Testis (tissue), 3 donors: Measurements from ENCODE around the gene PAM16. TPM values are rescaled to one million over a fixed set of nuclear protein-coding genes. Genes with fewer than 3 reads are reported as not detected.

Experiments used
- DNase-seq: peaks from one replicate; pipeline ENCODE4 v3.0.0-alpha.2; 2019
- H3K27ac ChIP-seq, 2 donors: fragments of 200-600 bp; sonication (generic); one replicate each; pipeline ENCODE4 v1.5.1; 2019
- H3K27me3 ChIP-seq: fragments of 200-600 bp; sonication (generic); one replicate; pipeline ENCODE4 v1.5.1; 2019
- H3K36me3 ChIP-seq: fragments of 200-600 bp; sonication (generic); one replicate; pipeline ENCODE4 v1.5.1; 2017; ENCODE audit warnings: low read depth; ENCODE audit errors: missing control alignments
- H3K4me1 ChIP-seq: fragments of 200-600 bp; sonication (generic); one replicate; pipeline ENCODE4 v1.5.1; 2019
- H3K4me3 ChIP-seq, 2 donors: fragments of 200-600 bp; sonication (generic); one replicate each; pipeline ENCODE4 v1.5.1; 2017 to 2019
- H3K9me3 ChIP-seq: fragments of 200-600 bp; sonication (generic); one replicate; pipeline ENCODE4 v1.5.1; 2017
- POLR2A ChIP-seq: fragments of 450-650 bp; IDR thresholded peaks from one replicate; pipeline ENCODE4 v1.6.1; 2017; ENCODE audit warnings: antibody characterized with exemption, mild to moderate bottlenecking, moderate library complexity
- WGBS, 2 donors: methylation state at CpG; one replicate each; pipeline ENCODE4 v1.1.5; 2018; 5-methylcytosine and 5-hydroxymethylcytosine counted together
- intact Hi-C: fragments of 100-400 bp; cut with DNase I; formaldehyde crosslinking; loops from one replicate; pipeline ENCODE4 v1.15.1; 2023; ENCODE audit warnings: low total_unique reads
- polyA plus RNA-seq: library from polyadenylated mRNA; stranded (reverse); fragments of 350-450 nt; fragmentation: Illumina TruSeq; extraction: RNeasy Lipid Tissue Mini Kit (QIAGEN cat#74804); gene quantifications from one replicate; pipeline ENCODE4 v1.2.3, GENCODE V29; 2014; ENCODE audit warnings: low read depth, low replicate concordance; ENCODE audit not compliant: insufficient read depth
- total RNA-seq, 2 donors: library from RNA; depleted of rRNA; stranded (reverse); fragments of >200 nt; gene quantifications; one replicate each; pipeline ENCODE4 v1.2.3, GENCODE V29; 2016
- TF ChIP-seq, protein P1 (sequence below), 3 experiments: fragments of 450-650 bp in 2 of 3; fragments of 200-600 bp in 1 of 3; sonication (generic) in 1 of 3; IDR thresholded peaks; one replicate each; pipeline ENCODE4 v1.5.1; 2016 to 2019; ENCODE audit warnings: antibody characterized with exemption in 3 of 3, mild to moderate bottlenecking in 2 of 3, moderate library complexity in 1 of 3

The PAM16 gene
- total and polyA plus RNA-seq, 3 donors from 2014 or later = 61.8 to 148 (median 126) TPM

DNA sequence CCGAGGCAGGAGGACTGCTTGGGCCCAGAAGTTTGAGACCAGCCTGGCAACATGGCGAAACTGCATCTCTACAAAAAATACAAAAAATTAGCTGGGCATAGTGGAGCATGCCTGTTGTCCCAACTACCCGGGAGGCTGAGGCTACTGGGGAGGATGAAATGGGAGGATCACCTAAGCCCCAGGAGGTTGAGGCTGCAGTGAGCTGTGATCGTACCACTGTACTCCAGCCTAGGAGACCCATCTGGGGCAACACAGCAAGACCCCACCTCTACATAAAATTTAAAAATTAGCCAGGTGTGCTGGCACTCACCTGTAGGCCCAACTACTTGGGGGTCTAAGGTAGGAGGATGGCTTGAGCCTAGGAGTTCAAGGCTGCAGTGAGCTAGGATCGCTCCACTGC, 1.8 kb downstream of the PAM16 start:
- H3K9me3 ChIP-seq = no peaks in the 10 kb centered on the region
- no peak overlapping the region for H3K27ac ChIP-seq
- DNase-seq = no peak
- TF ChIP-seq POLR2A = no peak
- TF ChIP-seq, protein P1, sequence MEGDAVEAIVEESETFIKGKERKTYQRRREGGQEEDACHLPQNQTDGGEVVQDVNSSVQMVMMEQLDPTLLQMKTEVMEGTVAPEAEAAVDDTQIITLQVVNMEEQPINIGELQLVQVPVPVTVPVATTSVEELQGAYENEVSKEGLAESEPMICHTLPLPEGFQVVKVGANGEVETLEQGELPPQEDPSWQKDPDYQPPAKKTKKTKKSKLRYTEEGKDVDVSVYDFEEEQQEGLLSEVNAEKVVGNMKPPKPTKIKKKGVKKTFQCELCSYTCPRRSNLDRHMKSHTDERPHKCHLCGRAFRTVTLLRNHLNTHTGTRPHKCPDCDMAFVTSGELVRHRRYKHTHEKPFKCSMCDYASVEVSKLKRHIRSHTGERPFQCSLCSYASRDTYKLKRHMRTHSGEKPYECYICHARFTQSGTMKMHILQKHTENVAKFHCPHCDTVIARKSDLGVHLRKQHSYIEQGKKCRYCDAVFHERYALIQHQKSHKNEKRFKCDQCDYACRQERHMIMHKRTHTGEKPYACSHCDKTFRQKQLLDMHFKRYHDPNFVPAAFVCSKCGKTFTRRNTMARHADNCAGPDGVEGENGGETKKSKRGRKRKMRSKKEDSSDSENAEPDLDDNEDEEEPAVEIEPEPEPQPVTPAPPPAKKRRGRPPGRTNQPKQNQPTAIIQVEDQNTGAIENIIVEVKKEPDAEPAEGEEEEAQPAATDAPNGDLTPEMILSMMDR (IDR thresholded peaks at IDR 0.05) = no peak
- H3K4me1 ChIP-seq = peaks cover 38% of the 10 kb centered on the region
- H3K27me3 ChIP-seq = no peaks in the 10 kb centered on the region
- no peak overlapping the region for H3K4me3 ChIP-seq
- WGBS, 2 donors = 94% methylated on average over 5 of the region's 5 CpGs
- H3K36me3 ChIP-seq = no peaks in the 10 kb centered on the region
- intact Hi-C loops = no loop called here

DNA sequence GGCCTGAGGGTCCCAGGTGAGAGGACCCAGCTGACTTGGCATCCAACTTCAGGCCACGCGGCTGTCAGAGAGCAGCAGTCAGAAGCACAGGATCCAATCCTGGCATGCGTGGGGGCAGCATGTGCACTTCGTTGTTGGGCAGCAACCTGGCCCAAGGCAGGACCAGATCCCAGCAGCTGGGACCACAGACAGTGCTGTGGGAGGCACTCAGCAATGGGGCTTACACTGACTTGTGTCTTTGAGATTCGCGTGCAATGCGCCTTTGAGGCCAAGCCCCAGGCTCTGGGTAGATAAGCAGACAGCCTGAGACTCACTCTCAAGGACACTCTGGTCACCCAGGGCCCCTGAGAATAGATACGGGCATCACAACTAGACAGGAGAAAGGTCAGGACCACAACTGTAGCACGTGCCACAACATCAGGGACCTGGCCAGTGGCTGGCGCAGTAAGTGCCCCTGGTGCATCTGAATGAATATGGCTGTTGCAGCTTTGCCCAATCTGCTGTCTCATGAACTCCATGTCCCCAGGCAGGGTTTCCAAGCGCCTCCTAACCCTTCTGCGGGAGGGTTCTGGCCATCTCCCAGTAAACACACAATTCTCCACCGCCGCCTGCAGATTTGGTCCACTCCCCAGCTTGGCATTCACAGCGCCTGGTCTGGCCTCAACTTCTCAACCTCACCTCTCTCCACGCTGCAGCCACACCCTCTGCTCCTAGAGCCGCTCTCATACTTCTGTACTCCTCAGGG, 3.2 kb downstream of the PAM16 start:
- Histone ChIP-seq H3K4me3 (no peak overlapping the region), H3K4me1 (peaks cover 38% of the 10 kb centered on the region), H3K9me3 (no peaks in the 10 kb centered on the region), H3K27me3 (no peaks in the 10 kb centered on the region), H3K27ac (peak overlapping the region in 1 of 2 donors; percentile 64), H3K36me3 (no peaks in the 10 kb centered on the region)
- intact Hi-C loops = no loop called here
- DNase-seq = peak; percentile 77
- TF ChIP-seq, protein P1 (IDR thresholded peaks at IDR 0.05) = no peak
- TF ChIP-seq POLR2A = no peak
- whole genome bisulfite sequencing, 2 donors = 40 to 43% methylated on average over 10 to 15 of the region's 17 CpGs

DNA sequence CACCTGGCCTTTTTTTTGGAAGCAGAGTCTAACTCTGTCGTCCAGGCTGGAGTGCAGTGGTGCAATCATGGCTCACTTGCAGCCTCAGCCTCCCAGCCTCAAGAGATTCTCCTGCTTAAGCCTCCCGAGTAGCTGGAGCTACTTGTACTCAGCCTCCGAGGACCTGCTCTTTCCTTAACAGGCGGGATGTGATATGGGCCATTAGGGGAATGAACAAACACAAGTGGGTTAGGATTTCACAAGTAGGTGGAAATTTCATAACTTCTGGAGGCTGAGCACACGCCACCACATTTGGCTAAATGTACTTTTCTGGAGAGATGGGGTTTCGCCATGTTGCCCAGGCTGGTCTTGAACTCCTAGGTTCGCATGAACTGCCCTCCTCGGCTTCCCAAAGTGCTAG, 4.1 kb downstream of the PAM16 start:
- Histone ChIP-seq H3K27ac (peak overlapping the region in 1 of 2 donors; percentile 64), H3K27me3 (no peaks in the 10 kb centered on the region), H3K9me3 (no peaks in the 10 kb centered on the region), H3K36me3 (no peaks in the 10 kb centered on the region), H3K4me3 (no peak overlapping the region), H3K4me1 (peaks cover 38% of the 10 kb centered on the region)
- no peak for DNase-seq
- TF ChIP-seq, protein P1 (IDR thresholded peaks at IDR 0.05) = no peak
- TF ChIP-seq POLR2A = no peak
- intact Hi-C loops = no loop called here
- 85 to 92% methylated on average over 5 to 8 of the region's 8 CpGs for WGBS, 2 donors

DNA sequence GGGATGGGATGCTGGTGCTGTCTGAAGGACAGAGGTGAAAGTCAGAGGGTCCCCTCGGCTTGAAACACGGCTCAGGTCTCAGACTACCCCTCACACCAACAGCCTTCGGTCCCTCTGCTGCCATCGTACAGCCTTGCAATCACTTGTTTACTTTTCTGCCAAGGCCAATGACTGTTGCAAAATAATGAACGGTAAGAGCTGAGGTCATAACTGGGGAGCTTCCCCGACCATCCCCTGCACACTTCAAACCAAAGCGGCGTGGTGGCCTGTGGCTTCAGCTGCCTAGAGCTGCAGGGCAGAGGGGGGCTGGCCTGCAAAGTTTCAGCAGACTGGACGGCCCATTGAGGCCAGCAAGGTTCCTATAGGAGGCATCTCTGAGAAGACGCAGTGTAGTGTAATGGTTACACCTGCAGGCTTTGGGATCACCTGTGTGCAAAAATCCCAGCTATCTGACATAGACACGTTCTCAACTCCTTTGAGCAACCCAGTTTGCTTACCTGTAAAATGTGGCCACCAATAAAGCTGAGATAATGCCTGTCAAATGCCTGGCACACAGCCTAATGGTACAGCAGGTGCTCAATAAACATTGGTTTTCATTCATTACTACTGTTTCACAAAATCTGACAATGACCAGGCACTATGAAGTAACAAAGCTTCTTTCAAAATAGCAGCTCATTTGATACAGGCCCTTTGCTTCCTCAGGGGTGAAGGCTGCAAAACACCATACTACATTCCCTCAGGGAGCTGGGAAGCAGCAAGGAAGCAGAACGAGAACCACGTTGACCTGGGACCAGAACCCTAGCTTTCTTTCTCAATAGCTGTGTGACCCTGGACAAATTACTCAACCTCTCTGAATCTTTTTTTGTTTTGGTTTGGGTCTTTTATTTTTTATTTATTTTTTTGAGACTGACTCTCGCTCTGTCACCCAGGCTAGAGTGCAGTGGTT, 5.0 kb downstream of the PAM16 start:
- H3K27me3 ChIP-seq = no peaks in the 10 kb centered on the region
- no peak overlapping the region for H3K4me3 ChIP-seq
- TF ChIP-seq, protein P1 (IDR thresholded peaks at IDR 0.05) = no peak
- no peak for TF ChIP-seq POLR2A
- H3K4me1 ChIP-seq = peaks cover 38% of the 10 kb centered on the region
- DNase-seq = no peak
- H3K9me3 ChIP-seq = no peaks in the 10 kb centered on the region
- intact Hi-C loops = no loop called here
- H3K36me3 ChIP-seq = no peaks in the 10 kb centered on the region
- no peak overlapping the region for H3K27ac ChIP-seq
- 66 to 70% methylated on average over 10 to 14 of the region's 14 CpGs for WGBS, 2 donors
